HG02571 (cell line): ENCODE measurements around the gene PDHA2.
"Not testable (repeated sequence)": the region's sequence is repeated elsewhere in the genome, so short reads cannot be mapped to it uniquely, and the experiment has no call there.

ENCODE experiments used
- ATAC-seq: cut with Tn5 transposase; IDR thresholded peaks from one replicate; pipeline ENCODE4 v1.9.1; 2021; ENCODE audit warnings: mild to moderate bottlenecking, moderate library complexity; ENCODE audit not compliant: unreplicated experiment

Gene PDHA2

DNA sequence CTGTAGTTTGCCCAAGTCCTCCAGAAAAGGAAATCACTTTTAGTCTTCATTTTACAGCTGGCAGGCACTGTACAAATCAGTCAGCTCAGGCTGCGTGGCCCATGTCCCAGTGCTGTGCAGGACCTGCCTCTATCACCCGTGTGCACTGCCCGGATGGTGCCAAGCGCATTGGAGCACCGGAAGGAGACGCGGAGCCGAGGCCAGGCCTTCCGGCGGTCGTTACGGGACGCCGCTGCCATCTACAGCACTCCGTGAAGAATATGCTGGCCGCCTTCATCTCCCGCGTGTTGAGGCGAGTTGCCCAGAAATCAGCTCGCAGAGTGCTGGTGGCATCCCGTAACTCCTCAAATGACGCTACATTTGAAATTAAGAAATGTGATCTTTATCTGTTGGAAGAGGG is at the start of gene PDHA2:
Gene PDHA2 (plus strand): TSS at position 203 of the 400 bp plus-strand sequence. CDS start 58 bp downstream, at position 261.
- no peak for ATAC-seq

DNA sequence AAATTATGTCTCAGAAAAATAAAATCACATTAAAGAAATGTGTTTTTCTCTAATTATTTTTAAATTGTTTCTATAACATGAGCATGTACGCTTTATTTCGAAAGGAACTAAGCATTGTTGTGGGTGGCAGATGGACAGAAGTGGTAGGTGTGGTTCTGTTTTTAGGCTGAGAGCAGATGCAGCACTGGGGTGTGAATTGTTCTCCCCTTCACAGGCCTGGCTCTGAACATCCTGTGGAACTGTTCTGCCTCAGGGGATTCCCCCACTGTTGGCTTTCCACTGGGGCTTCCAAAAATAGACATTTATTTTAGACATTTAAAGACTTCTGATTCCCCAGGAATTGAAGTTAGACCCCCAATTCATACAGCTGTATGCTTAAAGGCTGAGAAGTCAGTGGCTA is 41.9 kb upstream of the PDHA2 start:
- ATAC-seq: no peak

DNA sequence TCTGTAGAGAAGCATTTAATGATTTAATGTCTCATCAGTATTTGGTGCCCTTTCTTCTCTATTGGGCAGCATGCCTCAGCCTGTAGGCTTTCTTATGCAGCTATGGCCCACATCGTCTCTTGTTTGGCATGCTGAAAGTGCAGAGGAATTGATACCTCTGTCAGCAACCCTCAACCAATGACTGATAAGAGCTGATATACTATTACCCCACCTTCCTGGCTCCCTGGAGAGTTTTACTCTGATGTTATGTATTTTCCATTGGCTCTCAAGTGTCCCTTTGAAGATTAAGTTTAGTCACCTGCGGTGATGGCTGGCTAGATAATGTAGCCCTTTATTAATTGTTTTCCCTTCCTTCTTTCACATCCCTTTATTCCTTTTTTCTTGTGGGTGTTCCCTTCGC is 41.2 kb upstream of the PDHA2 start:
- ATAC-seq: no peak

DNA sequence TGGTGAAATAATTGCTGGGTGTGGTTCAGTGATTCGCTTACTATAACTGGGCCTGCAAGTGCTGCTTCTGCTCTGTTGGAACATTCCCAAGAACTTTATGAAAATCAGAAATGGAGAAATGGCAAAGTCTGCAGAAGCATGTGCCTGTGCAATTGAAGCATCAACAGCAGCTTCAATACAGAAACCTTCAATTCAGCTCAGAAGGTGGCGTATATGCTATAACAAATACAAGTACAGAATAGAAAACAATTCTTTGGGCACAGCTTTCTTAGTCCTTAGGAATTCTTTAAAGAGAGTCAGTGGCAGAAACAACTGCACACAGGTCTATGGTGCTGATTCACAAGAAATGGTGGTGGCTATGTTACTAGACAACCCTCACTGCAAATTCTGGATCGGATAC is 18.0 kb upstream of the PDHA2 start:
- no peak for ATAC-seq

DNA sequence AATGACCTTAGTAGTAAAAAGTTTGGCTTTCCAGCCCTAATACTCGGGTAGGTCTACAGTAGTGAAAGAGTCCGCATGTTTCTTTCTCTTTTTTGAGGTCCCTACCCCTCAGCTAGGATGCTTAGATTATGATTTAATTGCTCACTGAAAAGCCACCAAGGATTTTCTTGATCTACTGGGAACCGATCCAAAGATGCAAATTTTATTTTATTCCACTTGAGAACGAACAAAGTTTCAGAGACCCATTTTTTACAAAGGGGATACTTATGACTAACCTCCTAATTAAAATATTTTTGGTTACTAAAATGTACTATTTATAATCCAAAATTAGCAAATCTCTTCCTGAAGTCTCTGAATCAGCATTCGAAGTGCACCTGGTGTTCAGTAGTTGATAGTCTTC is 14.3 kb upstream of the PDHA2 start:
- ATAC-seq: no peak

DNA sequence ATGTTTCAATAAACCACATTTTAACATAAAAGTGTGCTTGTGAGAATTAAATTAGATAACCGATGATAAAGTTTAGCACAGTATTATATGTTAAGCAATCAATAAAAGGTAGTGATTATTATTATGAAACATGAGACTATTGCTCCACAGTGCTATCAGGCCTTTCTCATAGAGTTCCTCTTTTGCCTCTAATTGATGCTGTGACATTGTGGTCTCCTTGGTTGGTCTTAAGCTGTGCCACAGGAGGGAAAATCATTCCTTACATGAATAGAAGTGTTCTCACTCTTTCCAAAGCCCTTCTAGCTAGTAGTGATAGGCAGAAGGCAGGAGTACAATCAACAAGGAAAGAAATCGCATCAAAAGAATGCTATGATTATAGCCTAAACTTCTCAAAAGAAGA is 9.2 kb upstream of the PDHA2 start:
- no peak for ATAC-seq

DNA sequence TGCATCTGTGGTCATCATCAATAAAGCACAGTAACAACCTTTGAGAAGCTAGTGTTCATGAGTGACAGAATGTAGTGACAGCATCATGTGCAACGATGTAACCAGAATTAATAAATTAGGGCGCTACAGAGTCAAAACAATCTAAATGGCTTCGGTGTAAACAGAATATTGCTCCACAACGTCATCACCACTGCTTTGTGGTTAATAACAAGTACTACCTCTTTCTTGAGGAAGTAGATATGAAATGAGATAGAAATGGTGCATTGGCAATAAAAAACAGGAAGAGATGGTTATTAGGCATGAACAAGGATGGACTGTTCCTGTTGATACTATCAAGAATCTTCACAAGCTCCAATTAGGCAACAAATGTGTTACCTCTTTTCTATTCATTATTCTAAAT is 8.7 kb upstream of the PDHA2 start:
- no peak for ATAC-seq

DNA sequence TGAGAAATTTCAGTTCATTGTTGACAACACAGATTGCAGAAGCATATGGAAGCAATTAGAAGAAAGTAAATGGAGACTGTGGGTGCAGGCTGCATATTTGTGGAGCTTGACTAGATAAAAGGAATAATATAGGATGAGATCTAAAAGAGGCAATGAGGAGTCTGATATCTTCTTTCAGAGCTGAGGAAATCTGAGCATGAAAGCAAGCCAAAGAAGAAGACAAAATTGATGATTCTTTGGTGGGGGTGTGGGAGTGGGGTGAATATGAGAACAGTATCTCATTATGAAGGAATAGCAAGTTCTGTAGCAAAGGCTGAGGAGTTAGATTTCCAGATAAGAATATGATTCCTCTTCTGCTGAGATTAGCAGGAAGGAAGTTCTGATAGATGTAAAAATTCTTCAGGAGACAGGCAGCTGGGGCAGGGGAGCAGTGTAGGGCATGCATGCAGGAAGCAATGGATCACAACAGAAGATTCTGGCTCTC is 6.1 kb upstream of the PDHA2 start:
- no peak for ATAC-seq

DNA sequence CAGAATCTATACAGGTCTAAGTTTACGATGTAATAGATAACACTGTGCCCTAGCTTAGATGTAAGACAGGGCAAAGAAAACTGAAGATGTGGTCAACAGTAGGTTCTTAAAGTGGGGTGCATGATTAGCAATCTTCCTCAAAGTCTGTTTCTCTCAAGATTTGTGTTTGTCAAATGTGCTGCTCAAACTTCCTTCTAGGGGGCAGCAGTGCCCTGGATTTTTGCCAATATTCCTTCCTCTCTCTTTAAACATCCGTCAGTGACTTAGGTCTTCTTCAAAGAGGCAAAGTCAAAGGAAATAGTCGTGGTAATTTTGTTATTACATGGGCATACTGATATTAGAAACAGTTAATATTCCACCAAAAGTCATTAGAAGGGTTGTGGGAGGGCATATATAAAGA is 4.2 kb upstream of the PDHA2 start:
- ATAC-seq: no peak

DNA sequence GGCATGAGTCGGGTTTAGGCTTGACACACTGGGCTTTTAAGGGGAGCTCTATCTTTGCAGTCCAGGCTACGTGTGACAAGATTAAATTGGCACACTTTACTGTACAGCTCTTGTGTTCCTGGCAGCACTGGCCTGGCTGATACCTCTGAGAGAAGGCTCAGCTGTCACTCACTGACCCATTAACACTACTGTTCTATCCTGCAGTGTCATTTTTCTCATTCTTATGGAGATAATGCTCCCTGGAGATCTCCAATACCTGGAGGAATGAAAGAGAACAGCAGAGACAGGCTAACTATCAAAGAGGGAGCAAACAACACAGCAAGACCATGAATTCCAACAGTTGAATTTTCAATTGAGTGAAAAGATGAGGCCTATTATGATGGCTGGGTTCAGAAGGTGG is 1.7 kb upstream of the PDHA2 start:
- no peak for ATAC-seq

DNA sequence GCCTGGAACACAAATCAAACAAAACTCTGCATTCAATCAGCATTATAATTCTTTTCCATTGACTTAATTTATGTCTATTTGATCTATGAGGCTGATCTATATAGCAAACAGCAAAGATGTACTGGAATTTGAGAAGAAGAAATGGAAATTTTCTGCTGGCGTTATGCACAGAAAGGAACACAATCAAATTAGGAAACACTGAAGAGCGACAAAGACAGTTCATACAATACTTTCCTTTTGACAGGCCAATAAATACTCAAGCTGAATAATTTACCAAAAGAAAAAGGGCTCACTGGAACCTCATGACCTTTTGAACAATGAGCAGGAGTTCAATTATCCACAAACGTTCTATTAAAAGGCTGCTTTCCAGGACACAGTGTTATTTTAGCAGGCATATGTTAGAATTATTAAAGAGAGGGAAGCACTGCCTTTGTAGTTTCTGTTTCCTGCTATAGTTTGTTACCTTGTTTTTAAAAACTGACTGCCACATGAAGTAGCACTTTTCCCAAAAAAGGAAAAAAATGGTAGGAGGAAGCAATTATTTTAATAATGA is 8.1 kb downstream of the PDHA2 start:
- no peak for ATAC-seq

DNA sequence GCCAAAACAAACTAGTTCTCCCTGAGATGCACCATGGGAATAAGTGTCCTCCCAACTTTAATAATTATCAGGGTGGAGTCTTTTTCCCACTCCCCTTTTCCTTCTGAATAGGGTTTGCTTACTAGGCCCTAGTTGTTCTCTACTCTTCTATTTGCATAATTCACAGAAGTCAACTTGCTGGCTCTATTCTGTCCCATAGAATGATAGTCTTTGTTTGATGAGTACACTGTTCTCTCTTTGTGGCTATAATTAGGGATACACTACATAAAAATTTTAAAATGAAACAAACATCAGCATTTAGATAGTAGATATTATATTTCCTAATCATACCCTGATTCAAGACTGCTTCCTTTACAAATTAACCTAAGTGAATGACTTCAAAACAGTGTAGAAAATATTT is 10.3 kb downstream of the PDHA2 start:
- no peak for ATAC-seq

DNA sequence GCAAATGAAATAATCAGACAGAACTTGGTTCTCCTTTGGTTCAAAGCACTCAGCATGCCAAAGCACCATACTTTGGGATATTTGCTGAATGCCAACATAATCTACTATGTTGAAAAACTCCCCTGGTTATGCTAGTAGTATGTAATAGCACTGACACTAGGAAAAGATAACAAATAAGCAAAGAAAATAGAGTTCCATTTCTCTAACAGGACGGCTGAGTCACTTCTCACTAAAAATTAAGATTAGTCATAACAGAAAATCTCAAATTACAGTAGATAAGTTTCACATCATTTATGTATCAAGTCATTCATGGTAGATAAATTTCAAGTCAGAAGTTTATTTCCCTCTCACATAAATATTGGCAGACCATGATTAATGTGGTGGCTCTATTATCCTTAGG is 17.9 kb downstream of the PDHA2 start:
- no peak for ATAC-seq

DNA sequence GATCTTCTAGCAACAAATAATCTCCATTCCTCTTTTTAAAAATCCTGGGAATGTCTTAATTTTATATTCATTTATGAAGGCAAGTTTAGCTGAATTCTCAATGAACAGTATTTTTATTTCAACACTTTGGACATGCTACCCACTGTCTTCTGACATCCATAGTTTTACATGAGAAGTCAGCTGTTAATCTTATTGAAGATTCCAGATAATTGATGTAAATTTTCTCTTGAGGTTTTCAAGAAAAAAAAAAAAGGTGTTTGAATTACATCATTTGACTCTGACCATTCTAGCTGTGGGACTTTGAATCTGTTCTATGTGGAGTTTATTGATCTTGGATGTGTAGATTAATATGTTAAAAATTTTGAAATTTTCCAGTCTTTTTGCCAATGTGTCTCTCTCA is 28.0 kb downstream of the PDHA2 start:
- no peak for ATAC-seq

DNA sequence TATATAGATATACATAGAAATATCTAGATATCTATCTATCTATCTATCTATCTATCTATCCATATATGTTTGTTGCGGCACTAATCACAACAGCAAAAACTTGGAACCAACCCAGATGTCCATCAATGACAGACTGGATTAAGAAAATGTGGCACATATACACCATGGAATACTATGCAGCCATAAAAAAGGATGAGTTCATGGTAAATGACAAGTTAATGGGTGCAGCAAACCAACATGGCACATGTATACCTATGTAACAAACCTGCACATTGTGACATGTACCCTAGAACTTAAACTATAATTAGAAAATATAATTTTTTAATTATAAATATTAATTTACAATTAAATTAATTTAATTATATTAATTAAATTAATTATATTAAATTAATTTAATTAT is 29.5 kb downstream of the PDHA2 start:
- not testable (repeated sequence) for ATAC-seq

DNA sequence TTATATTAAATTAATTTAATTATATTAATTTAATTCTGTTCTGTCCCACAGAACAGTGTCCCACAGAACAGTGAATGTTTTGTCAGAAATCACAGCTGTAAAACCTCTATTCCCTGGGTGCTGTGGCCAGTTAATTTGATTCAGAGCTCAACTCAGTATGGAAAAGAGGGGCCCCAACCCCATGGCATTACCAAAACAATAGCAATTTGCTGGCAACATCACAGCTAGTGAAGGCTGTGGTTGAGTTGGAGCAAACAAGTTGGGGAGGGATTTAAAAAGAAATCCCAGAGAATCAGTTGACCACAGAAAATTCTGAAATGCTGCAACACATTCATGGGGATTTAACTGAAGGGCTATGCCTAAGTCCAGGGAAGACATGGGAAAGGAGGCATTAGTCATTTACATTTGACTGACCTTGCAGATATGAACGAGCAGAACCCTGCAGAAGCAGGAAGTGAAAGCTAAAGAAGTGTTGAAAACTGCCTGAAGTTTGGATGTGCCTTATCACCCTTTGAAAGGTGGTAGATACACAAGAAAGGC is 30.1 kb downstream of the PDHA2 start:
- ATAC-seq: no peak

DNA sequence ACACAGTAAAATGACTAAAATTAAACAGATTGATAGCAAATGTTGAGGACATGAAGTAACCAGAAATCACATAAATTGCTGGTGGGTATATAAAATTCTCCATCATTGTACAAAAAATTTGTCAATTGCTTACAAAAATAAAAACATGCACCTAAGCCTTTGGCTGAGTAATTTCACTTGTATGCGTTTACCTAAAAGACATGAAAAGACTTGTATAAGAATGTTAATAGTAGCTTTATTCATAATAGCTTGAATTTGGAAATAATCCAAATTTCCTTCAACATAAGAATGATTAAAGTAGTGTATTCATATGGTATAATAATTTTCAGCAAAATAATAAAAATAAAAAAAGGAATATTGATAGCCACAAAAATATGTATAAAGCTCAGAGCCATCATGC is 37.7 kb downstream of the PDHA2 start:
- no peak for ATAC-seq

DNA sequence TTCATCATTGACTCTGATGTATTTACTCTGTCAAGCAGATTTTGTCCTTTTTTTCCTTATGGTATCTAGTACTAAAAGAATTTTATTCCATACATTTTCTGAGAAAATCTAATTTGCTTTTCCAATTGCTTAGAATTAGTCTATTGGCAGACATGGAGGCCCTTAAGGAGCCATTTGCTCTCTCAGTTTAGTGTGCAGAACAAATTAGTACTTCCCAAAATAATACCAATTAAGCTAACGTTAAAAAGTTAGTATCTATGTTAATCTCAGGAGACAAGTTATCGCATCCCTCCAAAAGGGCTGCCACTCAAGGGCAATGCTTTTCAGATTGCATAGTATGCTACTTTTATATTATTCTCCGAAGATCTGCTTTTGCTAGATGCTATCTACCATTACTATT is 47.7 kb downstream of the PDHA2 start:
- ATAC-seq: no peak

DNA sequence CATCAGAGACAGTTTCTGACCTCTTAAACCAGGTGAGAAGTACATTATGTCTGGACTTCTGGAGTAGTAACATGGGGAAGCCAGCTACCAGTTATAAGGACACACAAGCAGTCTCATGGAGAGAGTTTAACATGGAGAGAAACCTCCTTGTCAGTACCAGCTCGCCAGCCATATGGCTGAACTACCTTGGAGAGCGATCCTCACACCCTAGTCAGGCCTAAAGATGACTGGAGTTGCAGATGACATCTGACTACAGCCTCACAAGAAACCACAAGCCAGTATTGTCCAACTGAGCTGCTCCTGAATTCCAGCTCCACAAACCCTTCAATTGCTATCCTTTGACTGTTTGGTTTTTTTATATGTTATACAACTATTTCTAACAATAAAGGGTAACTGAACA is 49.8 kb downstream of the PDHA2 start:
- ATAC-seq: no peak
